Tibial artery (tissue), 4 donors: ENCODE results near the gene JRKL.

Source experiments
- DNase-seq, 2 donors: peaks; one replicate each; pipeline ENCODE4 v3.0.0-alpha.2; 2019
- H3K27ac ChIP-seq, 2 donors: fragments of 200-600 bp; sonication (generic) in 1 of 2; 1 replicate in 1 of 2; 2 replicates in 1 of 2; pipeline ENCODE4 v1.5.1; 2018 to 2019; ENCODE audit warnings: mild to moderate bottlenecking in 1 of 2
- H3K27me3 ChIP-seq, 2 donors: fragments of 200-600 bp; sonication (generic) in 1 of 2; one replicate each; pipeline versions ENCODE4 v1.5.1 to v1.6.0; 2016 to 2019
- H3K36me3 ChIP-seq, 3 donors: fragments of 200-600 bp; sonication (generic) in 2 of 3; one replicate each; pipeline ENCODE4 v1.5.1; 2016 to 2019; ENCODE audit warnings: mild to moderate bottlenecking in 2 of 3
- H3K4me1 ChIP-seq, 4 donors: fragments of 200-600 bp; sonication (generic) in 2 of 4; 1 replicate in 3 of 4; 2 replicates in 1 of 4; pipeline ENCODE4 v1.5.1; 2016 to 2019
- H3K4me3 ChIP-seq, 2 donors: fragments of 200-600 bp; sonication (generic) in 1 of 2; 1 replicate in 1 of 2; 2 replicates in 1 of 2; pipeline ENCODE4 v1.5.1; 2018 to 2019; ENCODE audit warnings: mild to moderate bottlenecking in 2 of 2
- H3K9me3 ChIP-seq, 3 donors: fragments of 200-600 bp; sonication (generic) in 1 of 3; one replicate each; pipeline ENCODE4 v1.5.1; 2016 to 2019
- CTCF ChIP-seq, 2 experiments: fragments of 200-600 bp in 1 of 2; fragments of 450-650 bp in 1 of 2; IDR thresholded peaks; one replicate each; pipeline ENCODE4 v1.5.1; 2017 to 2019; ENCODE audit warnings: antibody characterized with exemption in 2 of 2, mild to moderate bottlenecking in 1 of 2, moderate library complexity in 1 of 2
- intact Hi-C: fragments of 100-400 bp; cut with DNase I; formaldehyde crosslinking; loops from one replicate; pipeline ENCODE4 v1.15.0; 2023; ENCODE audit warnings: low total_unique reads

The JRKL gene

DNA sequence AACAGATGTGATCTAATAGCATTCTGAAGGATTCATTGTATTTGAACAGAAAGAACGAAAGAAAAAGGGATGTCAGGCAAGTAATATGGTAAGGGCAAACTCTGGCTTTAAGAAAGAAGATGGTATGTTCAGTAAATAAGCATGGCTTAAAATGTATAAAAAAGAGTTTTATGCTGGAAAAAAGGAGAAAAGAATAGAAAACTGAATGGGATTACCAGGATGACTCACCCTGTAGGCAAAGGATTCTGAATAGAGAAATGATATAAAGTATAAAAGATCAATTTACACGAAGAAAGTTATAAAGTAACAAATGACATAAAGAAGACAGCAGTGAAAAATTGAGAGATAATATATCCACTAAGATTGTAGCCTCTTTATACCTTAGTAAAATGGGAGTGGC, 4.6 kb upstream of the JRKL start:
- Histone ChIP-seq H3K36me3 (peaks cover 6 to 21% (median 19%) of the 10 kb centered on the region in 3 donors), H3K27ac (no peak overlapping the region), H3K4me1 (peaks cover 0 to 15% (median 0%) of the 10 kb centered on the region in 4 donors), H3K27me3 (no peaks in the 10 kb centered on the region), H3K9me3 (no peaks in the 10 kb centered on the region), H3K4me3 (no peak overlapping the region)
- intact Hi-C loops: no loop called here
- no peak for TF ChIP-seq CTCF (IDR thresholded peaks at IDR 0.05)
- DNase-seq: no peak

DNA sequence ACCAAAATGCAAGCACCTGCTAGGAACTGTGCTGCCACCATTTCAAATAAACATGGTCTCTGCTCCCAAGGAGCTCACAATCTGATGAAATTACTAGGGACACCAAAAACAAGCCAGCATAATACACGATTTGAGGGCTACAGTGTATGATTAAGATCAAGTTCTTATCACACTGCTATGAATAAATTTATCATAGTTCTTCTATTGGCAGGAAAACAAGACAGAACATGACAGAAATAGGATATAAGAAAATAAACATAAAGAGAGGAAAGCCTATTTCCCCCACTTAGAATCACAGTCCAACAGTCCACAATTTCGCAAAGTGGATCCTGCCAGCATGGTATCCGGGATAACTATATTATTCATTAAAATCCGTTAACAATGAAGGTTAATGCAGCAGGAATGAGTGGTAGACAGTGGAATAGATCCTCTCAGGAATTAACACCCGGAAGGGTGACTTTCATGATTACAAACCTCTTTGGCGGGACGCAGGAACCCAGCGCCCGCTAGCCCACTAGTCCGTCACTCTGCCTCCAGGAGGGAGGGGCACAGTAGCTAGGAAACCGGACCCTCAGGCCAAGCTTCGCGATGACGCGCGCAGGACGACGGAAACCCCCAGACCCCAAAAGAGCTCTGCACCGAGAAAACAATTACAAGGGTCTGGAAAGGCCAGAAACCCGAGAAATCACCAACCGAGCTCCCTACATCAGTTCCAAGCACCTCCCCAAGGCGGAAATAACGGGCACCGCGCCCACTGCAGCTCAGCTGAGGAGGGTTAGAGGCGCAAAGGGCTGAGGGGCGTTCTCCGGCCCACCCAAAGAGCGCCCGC, 708 bp upstream of the JRKL start:
- Histone ChIP-seq H3K4me3 (peak overlapping the region; percentile 77 to 92), H3K4me1 (peaks cover 0 to 30% (median 5%) of the 10 kb centered on the region in 4 donors), H3K36me3 (peaks cover 0 to 4% (median 0%) of the 10 kb centered on the region in 3 donors), H3K9me3 (no peaks in the 10 kb centered on the region), H3K27ac (peak overlapping the region; percentile 80 to 90), H3K27me3 (no peaks in the 10 kb centered on the region)
- TF ChIP-seq CTCF (IDR thresholded peaks at IDR 0.05): no peak
- intact Hi-C loops: no loop called here
- no peak for DNase-seq

DNA sequence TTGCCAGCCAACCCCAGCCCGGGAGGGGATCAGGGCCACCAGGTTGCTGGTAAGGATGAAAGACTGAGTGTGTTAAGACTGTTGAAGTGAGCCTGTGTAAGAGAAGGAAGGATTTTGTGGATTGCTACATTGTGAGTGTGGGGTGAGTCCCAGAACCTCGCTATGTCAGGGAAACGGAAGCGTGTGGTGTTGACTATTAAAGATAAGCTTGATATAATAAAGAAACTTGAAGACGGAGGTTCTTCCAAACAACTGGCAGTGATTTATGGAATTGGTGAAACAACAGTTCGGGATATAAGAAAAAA, 627 bp downstream of the JRKL start:
- intact Hi-C loops: loop anchor here (10.0 kb wide), 1 partner anchor 546 kb away; no protein-coding TSS in a partner anchor
- H3K9me3 ChIP-seq: no peaks in the 10 kb centered on the region
- no peak for TF ChIP-seq CTCF (IDR thresholded peaks at IDR 0.05)
- DNase-seq: no peak
- H3K36me3 ChIP-seq: no peaks in the 10 kb centered on the region
- peak overlapping the region; percentile 80 to 90 for H3K27ac ChIP-seq
- peak overlapping the region; percentile 77 to 92 for H3K4me3 ChIP-seq
- no peaks in the 10 kb centered on the region for H3K27me3 ChIP-seq
- peaks cover 0 to 30% (median 5%) of the 10 kb centered on the region in 4 donors for H3K4me1 ChIP-seq

- DNase-seq: no peak
- Histone ChIP-seq H3K4me1 (peaks cover 0 to 30% (median 5%) of the 10 kb centered on the region in 4 donors), H3K4me3 (no peak overlapping the region), H3K36me3 (no peaks in the 10 kb centered on the region), H3K9me3 (no peaks in the 10 kb centered on the region), H3K27ac (no peak overlapping the region), H3K27me3 (no peaks in the 10 kb centered on the region)
- no peak for TF ChIP-seq CTCF (IDR thresholded peaks at IDR 0.05)
- intact Hi-C loops: loop anchor here (10.0 kb wide), 1 partner anchor 547 kb away; no protein-coding TSS in a partner anchor
These were observed 2.0 kb downstream of the JRKL start for GRCh38 chr11:96391698-96392307.

GRCh38 chr11:96393753-96394348, 4.0 kb downstream of the JRKL start:
- H3K4me3 ChIP-seq: no peak overlapping the region
- no peaks in the 10 kb centered on the region for H3K9me3 ChIP-seq
- peak; percentile 56 to 64 for TF ChIP-seq CTCF (IDR thresholded peaks at IDR 0.05)
- no peak for DNase-seq
- no peaks in the 10 kb centered on the region for H3K27me3 ChIP-seq
- peaks cover 0 to 17% (median 5%) of the 10 kb centered on the region in 4 donors for H3K4me1 ChIP-seq
- H3K27ac ChIP-seq: no peak overlapping the region
- intact Hi-C loops: loop anchor here (10.0 kb wide), 1 partner anchor 549 kb away; no protein-coding TSS in a partner anchor
- no peaks in the 10 kb centered on the region for H3K36me3 ChIP-seq
